Omental fat pad (tissue), 4 donors: ENCODE measurements around the gene MYO9B. TPM values are rescaled to one million over a fixed set of nuclear protein-coding genes. Genes with fewer than 3 reads are reported as not detected.
"Not testable (repeated sequence)": the region's sequence is repeated elsewhere in the genome, so short reads cannot be mapped to it uniquely, and the experiment has no call there.

Source experiments
- ATAC-seq: fragments of 150-250 bp; one replicate; pipeline ENCODE4 v1.9.1; 2016; ENCODE audit warnings: mild to moderate bottlenecking, moderate library complexity; ENCODE audit not compliant: low FRiP score
- DNase-seq: peaks from one replicate; pipeline ENCODE4 v3.0.0-alpha.2; 2019; ENCODE audit warnings: low spot score
- total RNA-seq, 4 donors: library from RNA; depleted of rRNA; stranded (reverse); fragments of >200 nt; gene quantifications; one replicate each; pipeline ENCODE4 v1.1.0, GENCODE V29; 2016
- TF ChIP-seq, protein P1 (sequence below), 3 donors: fragments of 450-650 bp; IDR thresholded peaks; one replicate each; pipeline ENCODE4 v1.5.1; 2016 to 2017; ENCODE audit warnings: antibody characterized with exemption in 3 of 3, mild to moderate bottlenecking in 3 of 3, moderate library complexity in 2 of 3

Gene MYO9B
- total RNA-seq, 4 donors from 2014 or later, result 52.7 to 149 (median 85.7) TPM

DNA sequence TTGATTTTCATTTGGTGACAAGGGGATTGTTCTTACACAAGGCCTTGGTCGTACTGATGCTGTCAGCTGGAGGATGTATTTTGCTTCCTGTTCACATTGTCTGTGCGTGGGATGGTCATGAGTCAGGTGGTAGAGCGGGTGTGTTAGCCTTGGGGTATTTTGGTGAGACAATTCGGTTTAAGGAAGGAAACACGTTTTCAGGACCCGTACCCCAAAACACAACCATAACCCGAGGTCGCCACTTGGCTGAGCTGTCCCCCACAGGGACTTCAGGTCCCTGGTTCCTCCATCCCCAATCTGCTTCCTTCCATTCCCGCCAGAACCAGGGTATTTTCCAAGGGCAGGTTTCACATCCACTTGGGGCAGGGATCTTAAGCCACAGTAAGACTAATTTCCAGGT lies 15.0 kb downstream of the MYO9B start:
- no peak for ATAC-seq
- TF ChIP-seq, protein P1, sequence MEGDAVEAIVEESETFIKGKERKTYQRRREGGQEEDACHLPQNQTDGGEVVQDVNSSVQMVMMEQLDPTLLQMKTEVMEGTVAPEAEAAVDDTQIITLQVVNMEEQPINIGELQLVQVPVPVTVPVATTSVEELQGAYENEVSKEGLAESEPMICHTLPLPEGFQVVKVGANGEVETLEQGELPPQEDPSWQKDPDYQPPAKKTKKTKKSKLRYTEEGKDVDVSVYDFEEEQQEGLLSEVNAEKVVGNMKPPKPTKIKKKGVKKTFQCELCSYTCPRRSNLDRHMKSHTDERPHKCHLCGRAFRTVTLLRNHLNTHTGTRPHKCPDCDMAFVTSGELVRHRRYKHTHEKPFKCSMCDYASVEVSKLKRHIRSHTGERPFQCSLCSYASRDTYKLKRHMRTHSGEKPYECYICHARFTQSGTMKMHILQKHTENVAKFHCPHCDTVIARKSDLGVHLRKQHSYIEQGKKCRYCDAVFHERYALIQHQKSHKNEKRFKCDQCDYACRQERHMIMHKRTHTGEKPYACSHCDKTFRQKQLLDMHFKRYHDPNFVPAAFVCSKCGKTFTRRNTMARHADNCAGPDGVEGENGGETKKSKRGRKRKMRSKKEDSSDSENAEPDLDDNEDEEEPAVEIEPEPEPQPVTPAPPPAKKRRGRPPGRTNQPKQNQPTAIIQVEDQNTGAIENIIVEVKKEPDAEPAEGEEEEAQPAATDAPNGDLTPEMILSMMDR (IDR thresholded peaks at IDR 0.05), result no peak
- no peak for DNase-seq

DNA sequence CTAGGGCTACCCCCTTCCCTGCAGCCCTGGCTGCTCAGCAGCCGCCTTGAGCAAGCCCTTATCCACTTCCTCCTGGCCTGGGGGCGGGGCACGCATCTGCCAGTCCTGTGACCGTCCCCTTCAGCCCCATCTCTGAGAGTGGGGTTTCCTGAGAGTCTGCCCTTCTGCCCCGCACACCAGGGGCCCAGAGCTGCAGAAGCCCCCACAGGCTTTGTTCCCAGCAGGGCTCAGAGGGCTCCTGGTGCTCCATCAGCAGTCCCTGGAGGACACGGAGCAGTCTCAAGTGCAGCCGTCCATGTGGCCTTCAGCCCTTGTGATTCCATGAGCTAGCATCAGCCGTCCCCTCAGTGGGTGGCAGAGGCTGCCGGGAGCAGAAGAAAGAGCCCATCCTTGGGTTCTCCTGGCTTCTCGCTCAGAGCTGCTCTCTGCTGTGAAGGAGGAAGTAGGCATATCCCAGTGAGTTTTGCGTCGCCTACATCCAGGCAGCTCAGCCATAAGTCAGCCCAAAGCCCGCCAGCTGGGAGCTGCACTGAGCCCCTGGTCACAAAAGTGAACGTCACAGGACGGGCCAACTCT lies 16.3 kb downstream of the MYO9B start:
- TF ChIP-seq, protein P1 (IDR thresholded peaks at IDR 0.05), result no peak
- DNase-seq (no peak), ATAC-seq (no peak)

DNA sequence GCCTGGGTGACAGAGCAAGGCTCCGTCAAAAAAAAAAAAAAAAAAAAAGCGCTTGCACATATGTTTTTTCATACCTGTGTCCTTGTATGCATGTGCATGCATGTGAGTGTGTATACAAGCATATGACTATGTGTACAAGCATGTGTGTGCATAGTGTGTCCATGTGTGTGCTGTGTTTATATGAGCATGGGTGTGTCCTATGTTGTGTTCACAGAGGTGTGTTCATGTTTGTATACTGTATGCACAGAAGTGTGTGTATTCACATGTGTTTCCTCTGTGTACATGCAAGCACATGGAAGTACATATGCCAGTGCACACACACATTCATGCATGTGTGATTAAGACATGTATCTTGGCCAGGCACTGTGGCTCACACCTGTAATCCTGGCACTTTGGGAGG lies 17.1 kb downstream of the MYO9B start:
- DNase-seq (no peak), ATAC-seq (no peak)
- TF ChIP-seq, protein P1 (IDR thresholded peaks at IDR 0.05), result no peak

DNA sequence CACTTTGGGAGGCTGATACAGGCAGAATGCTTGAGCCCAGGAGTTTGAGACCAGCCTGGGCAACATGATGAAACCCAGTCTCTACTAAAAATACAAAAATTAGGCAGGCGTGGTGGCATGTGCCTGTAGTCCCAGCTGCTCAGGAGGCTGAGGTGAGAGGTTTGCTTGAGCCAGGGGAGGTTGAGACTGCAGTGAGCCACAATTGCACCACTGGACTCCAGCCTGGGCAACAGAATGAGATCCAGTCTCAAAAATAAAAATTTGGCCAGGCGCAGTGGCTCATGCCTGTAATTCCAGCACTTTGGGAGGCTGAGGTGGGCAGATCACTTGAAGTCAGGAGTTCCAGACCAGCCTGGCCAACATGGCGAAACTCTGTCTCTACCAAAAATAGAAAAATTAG lies 19.1 kb downstream of the MYO9B start:
- not testable (repeated sequence) for ATAC-seq, DNase-seq

DNA sequence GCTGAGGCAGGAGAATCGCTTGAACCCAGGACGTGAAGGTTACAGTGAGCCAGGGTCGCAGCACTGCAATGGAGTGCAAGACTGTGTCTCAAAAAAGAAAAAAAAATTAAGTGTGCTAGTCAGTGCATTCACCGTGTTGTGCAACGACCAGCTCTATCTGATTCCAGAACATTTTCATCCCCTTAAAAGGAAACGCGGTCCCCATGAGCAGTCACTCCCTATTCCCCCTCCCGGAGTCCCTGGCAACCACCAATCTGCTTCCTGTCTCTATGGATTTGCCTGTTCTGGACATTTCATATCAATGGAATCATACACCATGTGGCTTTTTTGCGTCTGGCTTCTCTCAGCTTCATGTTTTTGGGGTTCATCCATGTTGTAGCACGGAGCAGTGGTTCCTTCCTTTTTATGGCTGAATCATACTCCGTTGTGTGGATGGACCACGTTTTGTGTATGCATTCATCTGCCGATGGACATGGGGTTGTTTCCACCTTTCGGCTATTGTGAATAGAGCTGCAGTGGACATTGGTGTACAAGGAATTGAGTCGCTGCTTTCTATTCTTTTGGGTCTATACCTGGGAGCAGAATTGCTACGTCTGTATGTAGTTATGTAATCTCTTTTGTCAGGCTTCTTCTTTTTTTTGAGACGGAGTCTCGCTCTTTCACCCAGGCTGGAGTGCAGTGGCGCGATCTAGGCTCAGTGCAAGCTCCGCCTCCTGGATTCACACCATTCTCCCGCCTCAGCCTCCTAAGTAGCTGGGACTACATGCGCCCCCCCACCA lies 19.8 kb downstream of the MYO9B start:
- TF ChIP-seq, protein P1 (IDR thresholded peaks at IDR 0.05), result no peak
- DNase-seq (no peak), ATAC-seq (peak; percentile 52)

DNA sequence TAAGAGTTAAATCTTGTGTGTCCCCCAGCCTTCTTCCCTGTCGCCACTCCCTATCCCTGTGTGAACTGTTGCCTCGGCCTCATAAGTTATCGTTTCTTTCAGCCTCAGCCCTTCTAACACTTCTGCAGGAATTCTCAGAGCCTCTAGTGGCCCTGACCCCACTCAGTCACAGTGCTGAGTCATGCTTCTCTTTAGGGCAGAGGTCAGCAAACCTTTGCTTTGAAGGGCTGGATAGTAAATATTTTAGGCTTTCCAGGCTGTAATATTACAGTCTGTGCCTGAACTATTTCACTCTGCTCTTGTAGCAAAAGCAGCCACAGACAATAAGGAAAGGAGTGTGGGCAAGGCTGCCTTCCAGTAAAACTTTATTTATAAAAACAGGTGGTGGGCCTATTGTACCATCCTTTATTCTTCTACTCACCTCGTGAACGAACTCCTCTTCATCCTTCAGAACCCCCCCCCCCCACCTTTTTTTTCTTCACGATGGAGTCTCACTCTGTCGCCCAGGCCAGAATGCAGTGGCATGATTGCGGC lies 22.1 kb downstream of the MYO9B start:
- DNase-seq, result no peak
- ATAC-seq, result peak; percentile 26
- TF ChIP-seq, protein P1 (IDR thresholded peaks at IDR 0.05), result no peak

DNA sequence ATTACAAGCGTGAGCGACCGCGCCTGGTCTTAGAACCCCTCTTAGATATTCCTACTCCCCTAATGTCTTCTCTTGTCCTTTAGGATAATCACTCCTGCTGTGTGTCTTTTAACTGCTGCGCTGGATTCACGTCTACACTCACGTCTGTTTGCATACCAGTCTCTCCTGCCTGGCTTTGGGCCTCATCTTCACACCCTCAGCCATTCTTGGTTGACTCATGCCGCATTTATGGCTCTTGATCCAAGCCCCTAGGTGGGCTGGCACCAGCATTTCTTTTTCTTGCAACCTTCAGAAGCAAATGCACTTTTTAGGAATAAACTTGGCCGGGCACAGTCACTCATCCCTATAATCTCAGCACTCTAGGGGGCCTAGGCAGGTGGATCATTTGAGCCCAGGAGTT lies 22.7 kb downstream of the MYO9B start:
- ATAC-seq, result no peak
- TF ChIP-seq, protein P1 (IDR thresholded peaks at IDR 0.05), result no peak
- DNase-seq, result no peak
